ENCODE measurements around the gene CCDC142.
A peak's percentile ranks its signal among the peaks of the same experiment; 100 is the strongest.

Gene CCDC142

DNA sequence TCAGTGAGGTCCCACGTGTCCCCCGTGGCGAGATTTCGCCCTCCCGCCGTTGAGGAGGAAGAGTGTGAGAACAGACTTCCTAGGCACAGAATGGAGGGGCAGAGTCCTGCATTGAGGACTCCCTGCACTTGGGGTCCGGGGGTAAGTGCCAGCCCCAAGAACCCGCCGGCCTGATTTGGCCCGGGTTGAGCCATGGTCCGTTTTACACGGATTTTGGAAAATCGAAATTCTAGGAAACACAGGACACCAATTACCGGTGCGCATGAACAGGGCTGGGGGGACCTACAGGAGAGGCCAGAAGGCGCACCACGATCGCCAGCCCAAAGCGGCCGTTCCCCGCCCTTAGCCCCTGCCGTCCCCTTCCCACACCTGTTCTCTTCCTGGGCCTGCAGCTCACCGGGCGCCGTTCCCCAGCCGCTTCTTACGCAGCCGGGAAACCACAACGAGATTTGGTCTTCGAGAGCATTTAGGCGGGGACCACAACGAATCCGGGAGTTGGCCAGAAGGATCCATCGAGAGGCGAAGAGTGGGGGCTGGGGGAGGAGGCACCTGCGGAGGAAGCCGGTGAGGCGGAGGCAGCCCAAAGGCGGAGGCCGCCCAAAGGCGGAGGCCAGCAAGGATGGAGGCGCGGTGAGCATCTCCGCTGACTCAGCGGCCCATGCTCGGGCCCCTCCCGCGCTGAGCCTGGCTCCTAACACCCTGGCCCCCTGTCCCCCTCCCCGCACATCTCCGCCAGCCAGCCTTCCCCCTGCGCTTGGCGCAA, 31.0 kb upstream of the CCDC142 start:
- DNase-seq, result no peak

DNA sequence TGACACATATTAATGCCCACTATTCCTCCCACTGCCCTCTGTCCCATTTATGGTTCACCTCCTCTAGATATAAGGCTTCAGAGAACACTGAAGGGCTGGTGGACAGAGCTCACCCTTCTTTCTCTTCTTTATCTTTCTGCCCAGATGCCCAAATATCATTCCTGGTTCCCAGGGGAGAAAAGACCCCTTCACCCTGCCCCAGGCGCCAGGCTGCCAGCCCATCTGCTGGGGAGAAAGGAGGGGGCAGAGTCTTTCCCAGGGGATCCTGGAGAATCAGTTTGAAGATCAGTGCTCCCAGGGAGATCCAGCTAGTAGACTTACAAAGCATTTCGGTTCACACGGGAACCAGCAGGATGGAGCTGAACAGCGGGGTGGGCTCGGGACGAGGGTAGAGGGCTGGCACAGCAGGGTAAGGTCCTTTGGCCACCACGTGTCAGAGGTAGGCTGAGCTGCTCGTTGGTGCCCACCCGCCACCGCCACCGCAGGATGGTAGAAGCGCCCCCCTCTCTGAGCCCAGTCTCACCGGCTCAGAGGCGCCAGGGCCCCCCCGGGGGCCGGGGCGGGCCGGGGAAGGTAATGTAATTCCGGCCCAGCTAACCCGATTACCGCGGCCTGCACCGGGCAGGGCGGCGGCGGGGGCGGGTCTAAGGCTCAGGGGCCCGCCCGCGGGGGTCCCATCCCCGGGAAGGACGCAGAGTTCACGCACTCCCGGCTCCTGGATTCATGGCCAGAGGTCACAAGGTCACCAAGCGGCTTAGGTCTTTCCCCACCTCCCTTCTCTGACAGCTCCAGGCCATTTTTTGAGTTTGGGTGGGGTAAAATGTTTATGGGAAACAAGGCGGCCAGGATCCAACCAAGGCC, 30.2 kb upstream of the CCDC142 start:
- DNase-seq, result no peak

- DNase-seq, result no peak
Observed at GRCh38 chr2:74511104-74511989, 28.5 kb upstream of the CCDC142 start.

- DNase-seq, result no peak
Observed at GRCh38 chr2:74510272-74510671, 27.5 kb upstream of the CCDC142 start.

DNA sequence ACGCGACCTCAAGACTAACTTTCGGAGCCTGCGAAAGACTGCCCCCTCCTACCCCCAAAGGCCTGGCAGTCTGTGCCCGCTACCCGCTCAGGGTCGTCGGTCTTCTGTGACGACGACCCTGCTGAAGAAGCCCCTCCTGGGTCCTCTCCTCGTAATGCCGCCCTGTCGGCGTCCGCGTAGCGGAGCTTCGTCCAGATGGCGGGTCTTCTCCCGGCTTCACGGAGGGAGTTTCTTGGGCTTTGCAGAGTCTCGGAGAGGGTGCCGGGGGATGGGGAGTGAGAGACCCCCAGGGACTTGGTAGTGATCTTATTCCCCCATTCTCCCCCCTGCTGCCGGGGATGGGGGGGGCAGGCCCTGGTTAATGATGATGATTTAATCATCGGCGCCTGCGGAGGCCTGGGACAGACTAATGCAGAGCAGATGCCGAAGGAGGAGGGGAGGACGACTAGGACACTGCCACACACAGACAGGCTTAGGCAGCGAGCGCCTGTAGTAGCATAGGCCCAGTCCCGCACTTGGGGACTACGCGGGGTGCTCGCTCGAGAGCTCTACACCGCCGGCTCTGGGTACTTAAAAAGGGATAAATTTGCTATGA, 25.2 kb upstream of the CCDC142 start:
- DNase-seq, result no peak

- DNase-seq, result peak; percentile 98
Observed at GRCh38 chr2:74507145-74507925, 24.5 kb upstream of the CCDC142 start, which contains the start of gene PCGF1. PCGF1 (minus strand) TSS chr2:74507695; CDS start chr2:74507668, 27 bp downstream.

DNA sequence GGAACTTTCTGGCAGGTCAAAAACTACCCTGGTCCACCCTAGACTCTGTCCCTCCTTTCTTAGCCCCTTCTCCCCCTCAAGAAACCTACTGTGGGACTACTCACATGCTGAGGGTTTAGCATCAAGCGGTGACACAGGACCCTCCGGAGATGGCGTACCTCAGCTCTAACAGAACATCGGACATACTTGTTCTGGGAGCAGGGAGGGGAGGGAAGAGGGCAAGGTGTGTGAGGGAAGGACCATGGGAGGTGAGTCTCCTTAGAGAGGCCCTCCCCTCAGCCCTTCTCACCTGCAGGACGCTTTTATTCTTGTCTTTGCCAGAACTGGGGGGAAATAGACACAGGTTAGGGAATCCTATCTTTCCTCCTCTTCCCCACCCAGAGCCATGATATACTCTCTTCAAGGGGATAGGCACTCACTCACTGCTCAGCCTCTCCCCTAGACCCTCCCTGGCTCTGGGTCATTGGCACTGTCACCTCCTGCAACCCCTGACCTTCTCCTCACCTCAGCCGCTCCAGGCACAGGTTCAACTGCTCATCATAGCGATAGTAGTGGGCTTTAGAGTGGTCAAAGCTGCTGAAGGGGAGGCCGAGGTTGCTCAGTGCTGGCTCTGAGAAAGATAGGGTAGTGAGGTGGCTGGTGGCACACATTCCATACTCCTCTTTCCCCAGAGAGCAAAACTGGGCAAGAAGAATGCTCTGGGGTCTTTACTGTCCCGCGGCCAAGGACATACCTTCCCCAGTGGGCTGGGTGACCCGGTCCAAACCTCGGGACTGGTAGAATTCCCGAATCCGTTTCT, 22.8 kb upstream of the CCDC142 start:
- DNase-seq, result no peak

DNA sequence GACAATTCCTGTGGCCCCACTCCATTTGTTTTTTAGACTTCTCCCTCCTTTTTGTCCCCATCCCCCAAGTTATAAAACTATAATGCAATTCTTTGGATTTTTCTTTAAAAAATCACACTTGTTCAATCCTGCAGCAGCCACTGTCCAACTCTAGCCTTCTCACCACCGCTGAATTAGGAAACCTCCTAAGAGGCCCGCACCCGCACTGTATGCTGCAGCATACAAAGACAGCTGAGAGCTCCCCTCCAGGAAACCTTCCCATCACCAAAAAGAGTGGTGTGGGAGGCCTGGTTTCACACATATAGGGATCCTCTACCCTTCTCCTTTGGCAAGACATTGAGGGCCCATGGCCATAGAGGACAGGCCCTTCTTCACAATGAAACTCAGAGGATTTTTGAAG, 21.8 kb upstream of the CCDC142 start:
- no peak for DNase-seq

DNA sequence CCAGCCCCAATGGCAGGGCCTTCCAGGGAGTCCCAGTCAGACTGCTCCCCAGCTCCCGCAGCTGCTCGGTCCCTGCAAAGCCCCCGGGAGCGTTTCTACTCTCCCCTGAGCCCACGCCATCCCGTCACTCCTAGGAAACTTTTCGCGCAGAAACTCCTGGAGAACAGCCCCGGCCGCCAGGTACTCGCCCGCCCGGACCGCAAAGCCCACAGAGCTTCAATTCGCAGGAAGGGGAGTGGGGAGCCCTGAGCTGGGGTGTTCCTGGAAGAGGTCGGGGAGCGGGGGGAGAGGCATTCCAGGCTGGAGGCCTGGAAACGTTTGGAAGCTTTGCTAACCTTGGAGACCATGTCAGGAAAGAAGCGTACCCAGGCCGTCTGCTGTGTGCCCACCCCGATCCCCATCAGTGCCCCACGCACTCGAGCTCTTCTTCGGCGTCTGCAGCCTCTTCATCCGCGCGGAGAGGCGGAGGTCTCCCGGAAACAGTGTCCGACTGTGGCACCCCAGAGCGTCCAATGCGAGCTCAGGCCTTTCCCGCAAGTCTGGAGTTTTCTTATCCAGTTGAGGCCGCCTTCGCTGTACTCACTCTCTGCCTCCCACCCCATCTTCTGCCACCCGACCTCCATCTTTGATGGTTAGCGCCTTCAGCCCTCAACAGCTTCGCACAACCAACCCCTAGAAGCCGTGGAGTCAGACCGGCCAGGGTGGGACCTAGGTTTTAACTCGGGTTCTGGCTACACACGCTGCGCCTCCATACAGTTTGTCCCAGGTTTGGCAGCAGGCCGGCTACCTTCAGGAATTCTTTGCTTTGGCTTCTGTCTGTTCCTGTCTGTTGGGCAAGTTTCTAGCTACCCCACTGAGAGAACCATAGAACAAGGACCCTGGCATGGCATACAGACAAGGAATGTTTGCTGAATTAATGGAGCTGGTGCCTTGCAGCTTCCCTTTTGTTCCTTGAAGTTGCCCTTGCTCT, 21.0 kb upstream of the CCDC142 start:
- no peak for DNase-seq

DNA sequence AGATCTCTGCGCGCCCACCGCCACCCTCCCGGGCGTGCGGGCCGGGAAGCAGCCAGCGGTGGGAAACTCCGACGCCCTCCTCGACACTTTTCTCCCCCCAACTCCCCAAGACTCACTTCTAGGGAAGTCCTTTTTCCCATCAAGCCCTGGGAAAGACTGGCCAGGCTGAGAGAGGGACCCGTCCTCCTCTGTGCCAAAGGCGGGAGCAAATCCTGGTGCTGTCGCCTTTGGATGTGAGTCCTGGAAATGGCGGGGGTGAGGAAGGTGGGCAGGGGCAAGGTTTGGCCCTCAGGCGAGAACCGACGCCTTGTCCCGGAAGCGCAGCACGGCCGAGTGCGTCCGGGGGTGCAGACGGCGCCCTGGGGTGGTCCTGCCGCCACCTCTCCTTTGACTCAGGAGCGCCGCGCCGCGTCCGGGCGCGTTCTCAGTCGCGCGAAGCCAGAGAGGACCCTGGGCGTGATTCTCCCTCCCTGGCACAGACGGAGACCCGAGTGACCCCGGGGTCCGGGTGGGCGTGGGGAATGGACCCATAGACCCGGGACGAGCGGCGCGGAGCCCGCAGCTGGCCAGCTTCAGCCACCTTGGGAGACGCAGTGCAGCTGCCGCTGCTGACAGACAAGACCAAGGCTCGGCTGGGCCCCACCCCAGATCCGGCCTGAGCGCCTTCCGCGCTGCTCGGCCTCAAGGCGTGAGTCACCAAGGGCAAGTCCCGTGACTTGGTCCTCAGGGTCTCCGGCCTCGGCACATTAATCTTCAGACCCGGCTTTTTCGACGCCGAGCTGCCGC, 20.1 kb upstream of the CCDC142 start:
- DNase-seq, result no peak

GRCh38 chr2:74502147-74502719, 19.4 kb upstream of the CCDC142 start:
- no peak for DNase-seq

GRCh38 chr2:74501335-74502071, 18.7 kb upstream of the CCDC142 start:
- no peak for DNase-seq

DNA sequence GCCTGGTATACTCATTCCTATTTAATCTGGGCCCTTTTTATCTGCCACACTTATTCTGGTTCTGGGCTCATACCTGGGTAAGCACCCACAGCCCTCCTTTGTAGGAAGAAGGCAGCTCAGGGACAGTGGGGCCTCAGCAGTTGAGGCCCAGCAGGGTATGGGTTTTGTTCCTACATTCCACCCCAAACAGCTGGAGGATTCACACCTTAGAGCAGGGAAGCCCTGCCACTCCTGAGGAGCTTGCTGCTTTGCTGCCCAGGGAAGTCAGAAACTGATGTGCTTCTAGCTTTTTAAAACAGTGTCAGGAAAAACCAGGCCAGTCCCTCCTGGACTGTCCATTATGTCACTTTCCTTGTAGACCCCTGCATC, 17.8 kb upstream of the CCDC142 start:
- no peak for DNase-seq

GRCh38 chr2:74499940-74500577, 17.3 kb upstream of the CCDC142 start:
- DNase-seq, result no peak

DNA sequence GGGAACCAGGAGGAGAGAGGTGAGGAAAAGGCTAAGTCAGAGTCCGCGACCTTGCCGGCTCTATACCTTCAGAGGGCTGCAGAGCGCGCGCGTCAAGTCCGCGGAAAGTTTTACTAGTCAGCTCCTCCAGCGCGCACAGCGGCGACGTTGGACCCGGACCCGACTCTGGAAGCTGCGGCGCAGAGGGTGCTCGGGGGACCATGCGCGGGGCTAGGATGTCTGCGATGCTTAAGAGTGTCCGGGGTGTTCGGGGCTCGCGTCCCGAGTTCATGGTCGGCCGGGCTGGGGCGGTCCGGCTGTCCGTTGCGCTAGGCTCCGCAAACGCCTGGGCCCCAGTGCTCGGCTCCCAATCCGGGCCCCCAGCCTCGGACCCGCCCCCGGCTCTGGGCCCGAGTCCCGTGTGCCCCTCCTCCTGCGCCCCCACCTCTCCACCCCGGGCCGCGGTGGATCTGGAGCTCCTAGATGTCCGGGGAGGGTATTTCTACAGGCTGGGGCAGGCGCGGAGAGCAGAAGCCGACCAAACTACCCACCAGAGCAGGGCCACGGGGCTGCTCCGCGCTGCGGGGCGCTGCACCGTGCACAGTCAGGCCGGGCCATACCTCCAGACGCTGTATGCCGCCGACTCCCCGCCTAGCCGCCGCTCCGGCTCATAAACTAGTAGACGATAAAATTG, 16.6 kb upstream of the CCDC142 start, which contains the start of gene LBX2:
Gene LBX2 (minus strand): TSS at position 337 of the 673 bp plus-strand sequence. CDS start 66 bp downstream, at position 271.
- no peak for DNase-seq

GRCh38 chr2:74498500-74499266, 15.9 kb upstream of the CCDC142 start:
- peak; percentile 63 for DNase-seq
